ENCODE results near the gene NTSR2.

Gene NTSR2

GRCh38 chr2:11657195-11657594, 12.8 kb downstream of the NTSR2 start:
- Histone ChIP-seq H2BK12ac (ENCODE audit: low read length in 2 of 2) (no peak overlapping the region), H3K14ac (ENCODE audit: low read length in 2 of 2) (peak overlapping the region in 1 of 2 experiments; percentile 15), H3K27ac (ENCODE audit: low read length, poor library complexity, severe bottlenecking) (no peak overlapping the region), H2BK5ac (ENCODE audit: low read depth, low read length, poor library complexity, severe bottlenecking) (no peak overlapping the region), H3K4me2 (ENCODE audit: low read length, poor library complexity, severe bottlenecking) (no peak overlapping the region), H3K79me1 (replicated peaks; ENCODE audit: low read length, poor library complexity, severe bottlenecking) (no peaks in the 10 kb centered on the region), H3K4ac (ENCODE audit: low read depth in 1 of 2, low read length in 2 of 2) (no peak overlapping the region), H2BK15ac (ENCODE audit: low read depth, poor library complexity, severe bottlenecking) (no peak overlapping the region), H4K91ac (ENCODE audit: low read length) (no peak overlapping the region), H3K4me3 (ENCODE audit: insufficient read depth in 1 of 2, low read depth in 1 of 2, low read length in 2 of 2) (no peak overlapping the region), H3K27me3 (ENCODE audit: control insufficient read depth in 1 of 2, insufficient read depth in 1 of 2, low read length in 2 of 2) (peaks cover 41 to 60% of the 10 kb centered on the region in 2 experiments), H3K9ac (ENCODE audit: low read length) (no peak overlapping the region), H2AK5ac (ENCODE audit: low read length, severe bottlenecking) (no peak overlapping the region), H3K4me1 (ENCODE audit: control insufficient read depth, insufficient read depth, low read depth, low read length) (no peaks in the 10 kb centered on the region), H3K23ac (ENCODE audit: low read length in 2 of 2) (no peak overlapping the region), H3K9me3 (ENCODE audit: control insufficient read depth, low read length) (peaks cover 10% of the 10 kb centered on the region), H2BK120ac (ENCODE audit: low read depth, low read length) (no peak overlapping the region), H4K8ac (ENCODE audit: low read length) (no peak overlapping the region), H3K36me3 (ENCODE audit: control insufficient read depth in 1 of 2, insufficient read depth in 2 of 2, low read depth in 1 of 2, low read length in 2 of 2) (no peaks in the 10 kb centered on the region), H3K18ac (ENCODE audit: low read depth in 1 of 2, low read length in 2 of 2) (no peak overlapping the region), H2AFZ (ENCODE audit: low read depth, low read length) (no peak overlapping the region)
- WGBS = 88% methylated on average over 10 of the region's 11 CpGs
- DNase-seq = no peak

GRCh38 chr2:11656671-11657101, 13.3 kb downstream of the NTSR2 start:
- H3K9me3 ChIP-seq (ENCODE audit: control insufficient read depth, low read length) = peaks cover 9% of the 10 kb centered on the region
- no peak overlapping the region for H2AFZ ChIP-seq (ENCODE audit: low read depth, low read length)
- H3K14ac ChIP-seq (ENCODE audit: low read length in 2 of 2) = no peak overlapping the region
- no peak overlapping the region for H3K4me2 ChIP-seq (ENCODE audit: low read length, poor library complexity, severe bottlenecking)
- H2BK5ac ChIP-seq (ENCODE audit: low read depth, low read length, poor library complexity, severe bottlenecking) = no peak overlapping the region
- H2BK12ac ChIP-seq (ENCODE audit: low read length in 2 of 2) = no peak overlapping the region
- H2BK15ac ChIP-seq (ENCODE audit: low read depth, poor library complexity, severe bottlenecking) = no peak overlapping the region
- no peak overlapping the region for H4K91ac ChIP-seq (ENCODE audit: low read length)
- H3K9ac ChIP-seq (ENCODE audit: low read length) = no peak overlapping the region
- no peak overlapping the region for H4K8ac ChIP-seq (ENCODE audit: low read length)
- H3K4me3 ChIP-seq (ENCODE audit: insufficient read depth in 1 of 2, low read depth in 1 of 2, low read length in 2 of 2) = no peak overlapping the region
- H3K27ac ChIP-seq (ENCODE audit: low read length, poor library complexity, severe bottlenecking) = no peak overlapping the region
- H3K36me3 ChIP-seq (ENCODE audit: control insufficient read depth in 1 of 2, insufficient read depth in 2 of 2, low read depth in 1 of 2, low read length in 2 of 2) = no peaks in the 10 kb centered on the region
- H2AK5ac ChIP-seq (ENCODE audit: low read length, severe bottlenecking) = no peak overlapping the region
- H3K23ac ChIP-seq (ENCODE audit: low read length in 2 of 2) = no peak overlapping the region
- H2BK120ac ChIP-seq (ENCODE audit: low read depth, low read length) = no peak overlapping the region
- WGBS = 94% methylated on average over 31 of the region's 31 CpGs
- no peak overlapping the region for H3K18ac ChIP-seq (ENCODE audit: low read depth in 1 of 2, low read length in 2 of 2)
- H3K79me1 ChIP-seq (replicated peaks; ENCODE audit: low read length, poor library complexity, severe bottlenecking) = no peaks in the 10 kb centered on the region
- peaks cover 41 to 63% of the 10 kb centered on the region in 2 experiments for H3K27me3 ChIP-seq (ENCODE audit: control insufficient read depth in 1 of 2, insufficient read depth in 1 of 2, low read length in 2 of 2)
- no peak overlapping the region for H3K4ac ChIP-seq (ENCODE audit: low read depth in 1 of 2, low read length in 2 of 2)
- no peak for DNase-seq
- H3K4me1 ChIP-seq (ENCODE audit: control insufficient read depth, insufficient read depth, low read depth, low read length) = no peaks in the 10 kb centered on the region

- Histone ChIP-seq H3K18ac (ENCODE audit: low read depth in 1 of 2, low read length in 2 of 2) (no peak overlapping the region), H3K14ac (ENCODE audit: low read length in 2 of 2) (no peak overlapping the region), H3K36me3 (ENCODE audit: control insufficient read depth in 1 of 2, insufficient read depth in 2 of 2, low read depth in 1 of 2, low read length in 2 of 2) (no peaks in the 10 kb centered on the region), H3K79me1 (replicated peaks; ENCODE audit: low read length, poor library complexity, severe bottlenecking) (no peaks in the 10 kb centered on the region), H2AK5ac (ENCODE audit: low read length, severe bottlenecking) (no peak overlapping the region), H4K8ac (ENCODE audit: low read length) (no peak overlapping the region), H2BK15ac (ENCODE audit: low read depth, poor library complexity, severe bottlenecking) (no peak overlapping the region), H3K9ac (ENCODE audit: low read length) (no peak overlapping the region), H2BK120ac (ENCODE audit: low read depth, low read length) (no peak overlapping the region), H3K27me3 (ENCODE audit: control insufficient read depth in 1 of 2, insufficient read depth in 1 of 2, low read length in 2 of 2) (peaks cover 45 to 62% of the 10 kb centered on the region in 2 experiments), H2BK5ac (ENCODE audit: low read depth, low read length, poor library complexity, severe bottlenecking) (no peak overlapping the region), H2BK12ac (ENCODE audit: low read length in 2 of 2) (no peak overlapping the region), H3K4ac (ENCODE audit: low read depth in 1 of 2, low read length in 2 of 2) (no peak overlapping the region), H3K23ac (ENCODE audit: low read length in 2 of 2) (no peak overlapping the region), H4K91ac (ENCODE audit: low read length) (no peak overlapping the region), H3K4me1 (ENCODE audit: control insufficient read depth, insufficient read depth, low read depth, low read length) (no peaks in the 10 kb centered on the region), H3K27ac (ENCODE audit: low read length, poor library complexity, severe bottlenecking) (no peak overlapping the region), H3K4me3 (ENCODE audit: insufficient read depth in 1 of 2, low read depth in 1 of 2, low read length in 2 of 2) (no peak overlapping the region), H3K4me2 (ENCODE audit: low read length, poor library complexity, severe bottlenecking) (no peak overlapping the region), H2AFZ (ENCODE audit: low read depth, low read length) (no peak overlapping the region), H3K9me3 (ENCODE audit: control insufficient read depth, low read length) (peaks cover 6% of the 10 kb centered on the region)
- DNase-seq = no peak
- WGBS = 77% methylated on average over 1 of the region's 1 CpG
Observed at GRCh38 chr2:11656252-11656651, 13.7 kb downstream of the NTSR2 start.

GRCh38 chr2:11655495-11655894, 14.5 kb downstream of the NTSR2 start:
- Histone ChIP-seq H3K27ac (ENCODE audit: low read length, poor library complexity, severe bottlenecking) (no peak overlapping the region), H2BK12ac (ENCODE audit: low read length in 2 of 2) (no peak overlapping the region), H3K18ac (ENCODE audit: low read depth in 1 of 2, low read length in 2 of 2) (no peak overlapping the region), H3K4me2 (ENCODE audit: low read length, poor library complexity, severe bottlenecking) (no peak overlapping the region), H3K9ac (ENCODE audit: low read length) (no peak overlapping the region), H2AK5ac (ENCODE audit: low read length, severe bottlenecking) (no peak overlapping the region), H3K27me3 (ENCODE audit: control insufficient read depth in 1 of 2, insufficient read depth in 1 of 2, low read length in 2 of 2) (peaks cover 49 to 63% of the 10 kb centered on the region in 2 experiments), H2BK5ac (ENCODE audit: low read depth, low read length, poor library complexity, severe bottlenecking) (no peak overlapping the region), H2BK15ac (ENCODE audit: low read depth, poor library complexity, severe bottlenecking) (no peak overlapping the region), H3K4ac (ENCODE audit: low read depth in 1 of 2, low read length in 2 of 2) (no peak overlapping the region), H2BK120ac (ENCODE audit: low read depth, low read length) (no peak overlapping the region), H2AFZ (ENCODE audit: low read depth, low read length) (no peak overlapping the region), H3K79me1 (replicated peaks; ENCODE audit: low read length, poor library complexity, severe bottlenecking) (no peaks in the 10 kb centered on the region), H4K8ac (ENCODE audit: low read length) (no peak overlapping the region), H3K9me3 (ENCODE audit: control insufficient read depth, low read length) (peaks cover 6% of the 10 kb centered on the region), H3K14ac (ENCODE audit: low read length in 2 of 2) (no peak overlapping the region), H3K23ac (ENCODE audit: low read length in 2 of 2) (no peak overlapping the region), H3K4me1 (ENCODE audit: control insufficient read depth, insufficient read depth, low read depth, low read length) (no peaks in the 10 kb centered on the region), H3K4me3 (ENCODE audit: insufficient read depth in 1 of 2, low read depth in 1 of 2, low read length in 2 of 2) (no peak overlapping the region), H3K36me3 (ENCODE audit: control insufficient read depth in 1 of 2, insufficient read depth in 2 of 2, low read depth in 1 of 2, low read length in 2 of 2) (no peaks in the 10 kb centered on the region), H4K91ac (ENCODE audit: low read length) (no peak overlapping the region)
- DNase-seq = no peak
- 57% methylated on average over 4 of the region's 4 CpGs for WGBS

All from mesenchymal stem cell (in vitro differentiated cells and primary cell).